H1 (cell line): ENCODE data around the gene ITPR1. TPM values are rescaled to one million over a fixed set of nuclear protein-coding genes. Genes with fewer than 3 reads are reported as not detected.

Source experiments
- CTCF ChIA-PET: fragments of 300-600 bp; sonication (Branson Sonifier 250); formaldehyde crosslinking; loops from one replicate; lab custom pipeline; 2021; ENCODE audit not compliant: partially characterized antibody; lab: Charles Lee
- POLR2A ChIA-PET: fragments of 300-600 bp; sonication (Branson Sonifier 250); formaldehyde crosslinking; loops from one replicate; lab custom pipeline; 2021; ENCODE audit warnings: inconsistent platforms; ENCODE audit not compliant: partially characterized antibody; lab: Charles Lee
- DNase-seq, 2 experiments: peaks; one replicate each; pipeline versions ENCODE4 v3.0.0 to v3.0.0-alpha.2; 2010 to 2022; ENCODE audit warnings: low spot score in 2 of 2, low read depth in 1 of 2, mixed read lengths in 1 of 2
- FAIRE-seq: peaks from 2 replicates; lab custom pipeline; 2011; peaks lifted over from hg19 to GRCh38; lab: Jason Lieb, UNC
- H2AFZ ChIP-seq: 2 replicates; pipeline ENCODE4 v1.8.1; 2012; ENCODE audit warnings: low read length, inconsistent platforms
- H2AK5ac ChIP-seq: 2 replicates; pipeline ENCODE4 v1.6.1; 2013; ENCODE audit warnings: low read depth, low read length
- H2BK120ac ChIP-seq: replicated peaks from 2 replicates; pipeline ENCODE3; 2013; ENCODE audit warnings: low read depth, low read length, inconsistent platforms
- H2BK12ac ChIP-seq: 2 replicates; pipeline ENCODE4 v1.6.1; 2013; ENCODE audit warnings: low read depth, low read length
- H2BK15ac ChIP-seq: 2 replicates; pipeline ENCODE4 v1.6.1; 2013; ENCODE audit warnings: low read length
- H2BK20ac ChIP-seq: 2 replicates; pipeline ENCODE4 v1.6.1; 2013; ENCODE audit warnings: low read length
- H2BK5ac ChIP-seq: 2 replicates; pipeline ENCODE4 v1.6.1; 2013; ENCODE audit warnings: low read depth, low read length
- H3K14ac ChIP-seq: 2 replicates; pipeline ENCODE4 v1.6.1; 2013; ENCODE audit warnings: inconsistent platforms; ENCODE audit not compliant: insufficient read length
- H3K18ac ChIP-seq: 2 replicates; pipeline ENCODE4 v1.6.1; 2013; ENCODE audit warnings: low read length; ENCODE audit errors: extremely low read depth
- H3K23ac ChIP-seq: 2 replicates; pipeline ENCODE4 v1.6.1; 2013; ENCODE audit warnings: inconsistent platforms; ENCODE audit not compliant: insufficient read length
- H3K23me2 ChIP-seq: 2 replicates; pipeline ENCODE4 v1.6.1; 2013; ENCODE audit warnings: low read depth, low read length
- H3K27ac ChIP-seq: 2 replicates; pipeline ENCODE4 v1.6.1; 2011; ENCODE audit warnings: low read depth, low read length, inconsistent platforms
- H3K27me3 ChIP-seq, 4 experiments: replicated peaks in 1 of 4; 1 replicate in 1 of 4; 2 replicates in 3 of 4; pipeline versions ENCODE4 v1.6.1 to v1.8.1; 2011 to 2013; ENCODE audit warnings: low read length in 3 of 4, mild to moderate bottlenecking in 3 of 4, inconsistent platforms in 2 of 4, mixed read lengths in 2 of 4, moderate library complexity in 1 of 4; ENCODE audit not compliant: control insufficient read depth in 3 of 4, insufficient read depth in 3 of 4; ENCODE audit errors: extremely low read depth in 1 of 4
- H3K36me3 ChIP-seq, 4 experiments: 2 replicates each; pipeline versions ENCODE4 v1.6.1 to v1.8.1; 2011 to 2013; ENCODE audit warnings: mild to moderate bottlenecking in 4 of 4, low read length in 3 of 4, moderate library complexity in 2 of 4, control low read depth in 1 of 4, inconsistent platforms in 1 of 4; ENCODE audit not compliant: insufficient read depth in 4 of 4, control insufficient read depth in 2 of 4
- H3K4ac ChIP-seq: replicated peaks from 2 replicates; pipeline ENCODE3; 2013; ENCODE audit warnings: low read length, low read depth, mixed read lengths, inconsistent platforms; ENCODE audit not compliant: insufficient read length
- H3K4me1 ChIP-seq, 4 experiments: replicated peaks in 1 of 4; 1 replicate in 1 of 4; 2 replicates in 3 of 4; pipeline versions ENCODE4 v1.6.1 to v1.8.1; 2011 to 2013; ENCODE audit warnings: low read length in 3 of 4, inconsistent platforms in 2 of 4, mixed read lengths in 1 of 4; ENCODE audit not compliant: insufficient read depth in 4 of 4, control insufficient read depth in 3 of 4
- H3K4me2 ChIP-seq, 2 experiments: 2 replicates each; pipeline versions ENCODE4 v1.6.1 to v1.8.1; 2011 to 2013; ENCODE audit warnings: low read depth in 2 of 2, low read length in 2 of 2, control low read depth in 1 of 2, inconsistent platforms in 1 of 2, mild to moderate bottlenecking in 1 of 2; ENCODE audit not compliant: insufficient read depth in 1 of 2
- H3K4me3 ChIP-seq, 4 experiments: fragments of 200-600, 300-600 bp in 1 of 4; sonication (generic), shearing (Covaris generic), sonication (Bioruptor Twin) in 1 of 4; 2 replicates each; pipeline versions ENCODE4 v1.5.1 to v1.8.1; 2011 to 2016; ENCODE audit warnings: low read length in 4 of 4, low read depth in 3 of 4, control low read depth in 2 of 4, inconsistent platforms in 2 of 4, mild to moderate bottlenecking in 2 of 4, mixed read lengths in 1 of 4, moderate library complexity in 1 of 4; ENCODE audit not compliant: insufficient read depth in 2 of 4; ENCODE audit errors: extremely low read depth in 1 of 4
- H3K56ac ChIP-seq: replicated peaks from 2 replicates; pipeline ENCODE3; 2013; ENCODE audit warnings: low read depth, mild to moderate bottlenecking, mixed read lengths, low read length, inconsistent platforms; ENCODE audit not compliant: insufficient read length
- H3K79me1 ChIP-seq: 2 replicates; pipeline ENCODE4 v1.6.1; 2013; ENCODE audit warnings: low read depth, low read length, control low read depth
- H3K79me2 ChIP-seq, 2 experiments: 2 replicates each; pipeline versions ENCODE4 v1.6.1 to v1.8.1; 2012 to 2013; ENCODE audit warnings: low read length in 2 of 2, mild to moderate bottlenecking in 2 of 2, inconsistent platforms in 1 of 2; ENCODE audit not compliant: insufficient read depth in 2 of 2, control insufficient read depth in 1 of 2
- H3K9ac ChIP-seq, 4 experiments: replicated peaks in 1 of 4; 1 replicate in 1 of 4; 2 replicates in 3 of 4; pipeline versions ENCODE4 v1.6.1 to v1.8.1; 2011 to 2013; ENCODE audit warnings: low read depth in 3 of 4, low read length in 3 of 4, control low read depth in 2 of 4, mild to moderate bottlenecking in 2 of 4, moderate library complexity in 2 of 4, inconsistent platforms in 1 of 4; ENCODE audit errors: extremely low read depth in 1 of 4
- H3K9me3 ChIP-seq, 2 experiments: 2 replicates each; pipeline versions ENCODE4 v1.6.1 to v1.8.1; 2012 to 2013; ENCODE audit warnings: mild to moderate bottlenecking in 2 of 2, moderate library complexity in 2 of 2, control low read depth in 1 of 2, inconsistent platforms in 1 of 2, low read depth in 1 of 2, low read length in 1 of 2, mixed read lengths in 1 of 2; ENCODE audit not compliant: insufficient read depth in 2 of 2
- H4K20me1 ChIP-seq, 2 experiments: replicated peaks in 1 of 2; 2 replicates each; pipeline versions ENCODE3 to v1.8.1; 2011 to 2013; ENCODE audit warnings: inconsistent platforms in 2 of 2, low read length in 2 of 2, mild to moderate bottlenecking in 1 of 2; ENCODE audit not compliant: insufficient read depth in 2 of 2, control insufficient read depth in 1 of 2
- H4K5ac ChIP-seq: 2 replicates; pipeline ENCODE4 v1.6.1; 2013; ENCODE audit warnings: low read length, low read depth, mixed read lengths, inconsistent platforms; ENCODE audit not compliant: insufficient read length
- H4K8ac ChIP-seq: 2 replicates; pipeline ENCODE4 v1.8.0; 2013; ENCODE audit warnings: mild to moderate bottlenecking, moderate library complexity, low read length, inconsistent platforms; ENCODE audit not compliant: insufficient read depth; ENCODE audit errors: extremely low read depth
- H4K91ac ChIP-seq: replicated peaks from 2 replicates; pipeline ENCODE3; 2013; ENCODE audit warnings: low read length, mixed read lengths, inconsistent platforms; ENCODE audit not compliant: insufficient read length
- BCL11A ChIP-seq, 2 experiments: IDR thresholded peaks; one replicate each; pipeline ENCODE4 v1.6.1; 2011; ENCODE audit warnings: low read depth in 2 of 2, low read length in 2 of 2, mild to moderate bottlenecking in 2 of 2
- CEBPB ChIP-seq: IDR thresholded peaks from 2 replicates; pipeline ENCODE4 v1.6.1; 2012; ENCODE audit warnings: low read depth, low read length
- CHD2 ChIP-seq: IDR thresholded peaks from 2 replicates; pipeline ENCODE4 v1.6.1; 2012; ENCODE audit warnings: low read length, improper control_type of control experiment
- CREB1 ChIP-seq: IDR thresholded peaks from 2 replicates; pipeline ENCODE4 v1.6.1; 2012; ENCODE audit warnings: inconsistent platforms
- PHF8 ChIP-seq: fragments of 200-600 bp; sonication (generic); conservative IDR thresholded peaks from 2 replicates; pipeline ENCODE4 v1.7.1; 2012; ENCODE audit warnings: low read depth, mild to moderate bottlenecking, inconsistent platforms, low read length, moderate library complexity
- RAD21 ChIP-seq, 2 experiments: IDR thresholded peaks in 1 of 2; conservative IDR thresholded peaks in 1 of 2; 2 replicates each; pipeline ENCODE4 v1.6.1; 2011; ENCODE audit warnings: low read depth in 2 of 2, low read length in 2 of 2, improper control_type of control experiment in 1 of 2, inconsistent platforms in 1 of 2, mild to moderate bottlenecking in 1 of 2, moderate library complexity in 1 of 2
- RNF2 ChIP-seq: fragments of 200-900, 300-1000 bp; sonication (generic); IDR thresholded peaks from 2 replicates; pipeline ENCODE4 v1.7.1; 2016; ENCODE audit warnings: borderline replicate concordance, low read depth, mild to moderate bottlenecking, antibody characterized with exemption, low read length; ENCODE audit not compliant: poor library complexity, severe bottlenecking; ENCODE audit errors: missing control alignments
- SAP30 ChIP-seq: fragments of 300-600 bp; sonication (generic); IDR thresholded peaks from 2 replicates; pipeline ENCODE4 v1.7.1; 2012; ENCODE audit warnings: low read length, moderate library complexity, mild to moderate bottlenecking, inconsistent platforms; ENCODE audit not compliant: insufficient read depth, insufficient replicate concordance
- SIN3A ChIP-seq, 2 experiments: IDR thresholded peaks in 1 of 2; conservative IDR thresholded peaks in 1 of 2; 2 replicates each; pipeline ENCODE4 v1.6.1; 2011 to 2012; ENCODE audit warnings: low read length in 2 of 2, improper control_type of control experiment in 1 of 2, low read depth in 1 of 2, mild to moderate bottlenecking in 1 of 2
- SP2 ChIP-seq: IDR thresholded peaks from 2 replicates; pipeline ENCODE4 v1.6.1; 2012; ENCODE audit warnings: mild to moderate bottlenecking, low read length, inconsistent platforms
- TBP ChIP-seq: IDR thresholded peaks from 2 replicates; pipeline ENCODE4 v1.6.1; 2011; ENCODE audit warnings: low read depth, low read length, improper control_type of control experiment
- ZNF274 ChIP-seq: IDR thresholded peaks from 2 replicates; pipeline ENCODE4 v1.7.0; 2012; ENCODE audit warnings: low read length, borderline replicate concordance; ENCODE audit errors: extremely low read depth
- WGBS, 2 experiments: shearing (Covaris generic) in 1 of 2; methylation state at CpG; one replicate each; pipeline versions ENCODE4 v1.1.6 to v1.1.7; 2013 to 2015; ENCODE audit warnings: low lambda C conversion rate in 2 of 2, mixed read lengths in 2 of 2, inconsistent platforms in 1 of 2, low coverage in 1 of 2, missing lambda C conversion rate in 1 of 2; ENCODE audit not compliant: insufficient replicate concordance in 2 of 2, insufficient coverage in 1 of 2, insufficient read length in 1 of 2; ENCODE audit errors: extremely low coverage in 1 of 2, missing lambda C conversion rate in 1 of 2; 5-methylcytosine and 5-hydroxymethylcytosine counted together
- polyA plus RNA-seq, 7 experiments: library from polyadenylated mRNA; depleted of rRNA in 3 of 7; stranded (reverse) in 5 of 7; unstranded in 2 of 7; fragments of >200 nt in 5 of 7; fragments of 200-250 nt in 2 of 7; gene quantifications; 1 replicate in 5 of 7; 2 replicates in 1 of 7; 4 replicates in 1 of 7; pipeline versions ENCODE4 v1.2.1 to v1.2.3, GENCODE V29; 2011 to 2013; ENCODE audit warnings: missing spikeins in 2 of 7, mixed read lengths in 2 of 7
- total RNA-seq: library from RNA; stranded (reverse); fragmentation: NEBNext Ultra II Directional; extraction: Animal tissue kit (Norgen Biotek cat#: 25700); gene quantifications from 2 replicates; pipeline ENCODE4 v1.2.1, GENCODE V29; 2021
- TF ChIP-seq, protein P1 (sequence below): IDR thresholded peaks from 2 replicates; pipeline ENCODE4 v1.6.1; 2011; ENCODE audit warnings: low read depth, mild to moderate bottlenecking, low read length; ENCODE audit not compliant: insufficient read depth

ITPR1 gene
- total and polyA plus RNA-seq, 2 of the 8 experiments (the other 6 are each of a cell fraction or from before 2014, with no cell fraction given), result 2.5 to 16.3 TPM

DNA sequence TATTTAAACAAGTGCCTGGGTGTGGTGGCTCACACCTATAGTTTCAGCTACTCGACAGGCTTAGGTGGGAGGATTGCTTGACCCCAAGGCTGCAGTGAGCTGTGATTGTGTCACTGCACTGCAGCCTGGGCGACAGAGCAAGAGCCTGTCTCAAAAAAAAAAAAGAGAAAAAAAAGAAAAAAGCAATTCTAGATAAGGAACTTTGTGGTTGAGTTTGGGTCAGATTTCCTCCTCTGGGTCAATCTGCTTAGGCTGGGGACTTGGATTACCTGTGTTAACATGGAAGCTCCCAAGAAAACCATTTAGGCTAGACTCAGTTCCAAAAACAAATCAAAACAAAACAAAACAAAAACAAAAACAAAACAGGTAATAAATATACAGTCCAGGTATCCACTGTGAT lies 50.0 kb downstream of the ITPR1 start:
- POLR2A ChIA-PET, result interaction anchor here (2.2 kb wide), 1 partner anchor 50 kb away, joined by 7 read pairs; the partner anchor contains the start of gene ITPR1
- CTCF ChIA-PET, result interaction anchor here (0.7 to 2.0 kb wide), 4 partner anchors 9 to 200 kb away, joined by 3 to 4 read pairs (median 4); no protein-coding TSS in a partner anchor
- TF ChIP-seq BCL11A (IDR thresholded peaks at IDR 0.05; ENCODE audit: low read depth in 2 of 2, low read length in 2 of 2), result no peak
- TF ChIP-seq RNF2, result no peak
- TF ChIP-seq CEBPB, result no peak
- TF ChIP-seq SAP30, result no peak
- TF ChIP-seq PHF8, result no peak
- no peak for TF ChIP-seq TBP
- no peak for TF ChIP-seq ZNF274
- TF ChIP-seq CHD2, result no peak
- TF ChIP-seq, protein P1, sequence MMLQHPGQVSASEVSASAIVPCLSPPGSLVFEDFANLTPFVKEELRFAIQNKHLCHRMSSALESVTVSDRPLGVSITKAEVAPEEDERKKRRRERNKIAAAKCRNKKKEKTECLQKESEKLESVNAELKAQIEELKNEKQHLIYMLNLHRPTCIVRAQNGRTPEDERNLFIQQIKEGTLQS, result no peak
- TF ChIP-seq SP2, result no peak
- TF ChIP-seq SIN3A (conservative IDR thresholded peaks at IDR 0.05 in 1 of 2, IDR thresholded peaks at IDR 0.05 in 1 of 2; ENCODE audit: low read depth in 1 of 2, low read length in 2 of 2), result no peak
- TF ChIP-seq RAD21 (IDR thresholded peaks at IDR 0.05 in 1 of 2, conservative IDR thresholded peaks at IDR 0.05 in 1 of 2; ENCODE audit: low read depth in 2 of 2, low read length in 2 of 2), result no peak
- no peak for TF ChIP-seq CREB1

More for the DNA sequence above, 50.0 kb downstream of the ITPR1 start:
- Histone ChIP-seq H3K36me3 (no peaks in the 10 kb centered on the region), H4K20me1 (no peaks in the 10 kb centered on the region), H2BK5ac (no peak overlapping the region), H2AFZ (no peak overlapping the region), H2BK12ac (no peak overlapping the region), H3K27ac (no peak overlapping the region), H4K8ac (no peak overlapping the region), H4K5ac (no peak overlapping the region), H3K79me2 (no peaks in the 10 kb centered on the region), H3K4me1 (no peaks in the 10 kb centered on the region), H4K91ac (no peak overlapping the region), H3K4me3 (no peak overlapping the region), H2AK5ac (no peak overlapping the region), H3K23me2 (no peaks in the 10 kb centered on the region), H3K23ac (no peak overlapping the region), H3K18ac (no peak overlapping the region), H3K56ac (no peak overlapping the region), H2BK15ac (no peak overlapping the region), H2BK20ac (no peak overlapping the region), H3K9me3 (peaks cover 0 to 3% of the 10 kb centered on the region in 2 experiments; a peak in 1 of 4 replicates), H2BK120ac (no peak overlapping the region), H3K14ac (no peak overlapping the region), H3K27me3 (no peaks in the 10 kb centered on the region), H3K4ac (no peak overlapping the region), H3K9ac (no peak overlapping the region), H3K4me2 (no peak overlapping the region), H3K79me1 (no peaks in the 10 kb centered on the region)
- 83% methylated on average over 2 of the region's 2 CpGs; no CpG with 5 or more reads in 1 of the 2 experiments for WGBS, 2 experiments
- no peak for DNase-seq
- no peak for FAIRE-seq
